Keratinocyte (primary cell): ENCODE measurements around the gene PTPN18. TPM values are rescaled to one million over a fixed set of nuclear protein-coding genes. Genes with fewer than 3 reads are reported as not detected.
"Not testable (repeated sequence)": the region's sequence is repeated elsewhere in the genome, so short reads cannot be mapped to it uniquely, and the experiment has no call there.

Experiments used
- DNase-seq: peaks from one replicate; pipeline ENCODE4 v3.0.0-alpha.2; 2011; ENCODE audit warnings: low read depth, missing footprints, low spot score
- FAIRE-seq: peaks from 2 replicates; lab custom pipeline; 2011; peaks lifted over from hg19 to GRCh38; lab: Jason Lieb, UNC
- H2AFZ ChIP-seq: 2 replicates; pipeline ENCODE4 v1.6.0; 2012; ENCODE audit warnings: low read length, control low read depth, inconsistent platforms; ENCODE audit not compliant: control insufficient read depth
- H3K27ac ChIP-seq: 2 replicates; pipeline ENCODE4 v1.5.1; 2011; ENCODE audit warnings: low read length; ENCODE audit not compliant: control insufficient read depth, insufficient read depth
- H3K27me3 ChIP-seq: 3 replicates; pipeline ENCODE4 v1.6.0; 2011; ENCODE audit warnings: low read length; ENCODE audit not compliant: control insufficient read depth, insufficient read depth; ENCODE audit errors: extremely low read depth
- H3K36me3 ChIP-seq, 2 experiments: 2 replicates in 1 of 2; 3 replicates in 1 of 2; pipeline ENCODE4 v1.5.1; 2011; ENCODE audit warnings: low read length in 2 of 2, mild to moderate bottlenecking in 1 of 2; ENCODE audit not compliant: control insufficient read depth in 2 of 2, insufficient read depth in 2 of 2; ENCODE audit errors: extremely low read depth in 1 of 2
- H3K4me1 ChIP-seq: 3 replicates; pipeline ENCODE4 v1.5.1; 2011; ENCODE audit warnings: low read length; ENCODE audit not compliant: control insufficient read depth, insufficient read depth; ENCODE audit errors: extremely low read depth
- H3K4me2 ChIP-seq: 3 replicates; pipeline ENCODE4 v1.6.0; 2011; ENCODE audit warnings: low read depth, low read length; ENCODE audit not compliant: control insufficient read depth, insufficient read depth; ENCODE audit errors: extremely low read depth
- H3K4me3 ChIP-seq, 3 experiments: fragments of 200-600 bp in 1 of 3; sonication (generic) in 1 of 3; 2 replicates in 2 of 3; 3 replicates in 1 of 3; pipeline ENCODE4 v1.5.1; 2011 to 2016; ENCODE audit warnings: low read length in 3 of 3, mild to moderate bottlenecking in 3 of 3, control low read depth in 2 of 3, inconsistent platforms in 1 of 3, low read depth in 1 of 3, mixed read lengths in 1 of 3, mixed run types in 1 of 3, moderate library complexity in 1 of 3; ENCODE audit not compliant: control insufficient read depth in 2 of 3, insufficient read depth in 2 of 3; ENCODE audit errors: extremely low read depth in 1 of 3
- H3K79me2 ChIP-seq: 2 replicates; pipeline ENCODE4 v1.6.0; 2012; ENCODE audit warnings: low read length; ENCODE audit not compliant: control insufficient read depth, insufficient read depth
- H3K9ac ChIP-seq: 3 replicates; pipeline ENCODE4 v1.6.0; 2011; ENCODE audit warnings: low read length; ENCODE audit not compliant: control insufficient read depth, insufficient read depth; ENCODE audit errors: extremely low read depth
- H3K9me1 ChIP-seq: 3 replicates; pipeline ENCODE4 v1.6.0; 2011; ENCODE audit warnings: low read length; ENCODE audit not compliant: control insufficient read depth, insufficient read depth; ENCODE audit errors: extremely low read depth
- H3K9me3 ChIP-seq: 2 replicates; pipeline ENCODE4 v1.5.1; 2012; ENCODE audit warnings: low read depth, low read length; ENCODE audit not compliant: control insufficient read depth
- H4K20me1 ChIP-seq: 3 replicates; pipeline ENCODE4 v1.6.0; 2011; ENCODE audit warnings: low read length; ENCODE audit not compliant: control insufficient read depth, insufficient read depth; ENCODE audit errors: extremely low read depth
- EZH2 ChIP-seq: IDR thresholded peaks from one replicate; pipeline ENCODE4 v1.6.1; 2012; ENCODE audit warnings: inconsistent platforms, mild to moderate bottlenecking, low read length, moderate library complexity
- dilution Hi-C: fragments of 300-500 bp; cut with MboI; formaldehyde crosslinking; loops from one replicate; pipeline ENCODE4 v1.7.0; 2020; ENCODE audit warnings: low sequenced_read_pairs; ENCODE audit not compliant: extremely low pct_ligation_motif_present
- polyA plus RNA-seq, 5 experiments: library from polyadenylated mRNA; depleted of rRNA in 3 of 5; stranded (reverse) in 3 of 5; stranded (forward) in 1 of 5; unstranded in 1 of 5; fragments of >200 nt; gene quantifications; 1 replicate in 1 of 5; 2 replicates in 3 of 5; 3 replicates in 1 of 5; pipeline versions ENCODE4 v1.2.1 to v1.2.3, GENCODE V29; 2011 to 2012; ENCODE audit warnings: missing spikeins in 2 of 5, low read depth in 1 of 5, low replicate concordance in 1 of 5
- TF ChIP-seq, protein P1 (sequence below), 3 experiments: IDR thresholded peaks in 1 of 3; conservative IDR thresholded peaks in 1 of 3; optimal IDR thresholded peaks in 1 of 3; 2 replicates in 2 of 3; 3 replicates in 1 of 3; pipeline versions ENCODE3 to v1.5.1; 2011; ENCODE audit warnings: low read length in 3 of 3, mild to moderate bottlenecking in 3 of 3, moderate library complexity in 2 of 3, control low read depth in 1 of 3, inconsistent platforms in 1 of 3; ENCODE audit not compliant: insufficient read depth in 2 of 3; ENCODE audit errors: extremely low read depth in 1 of 3

PTPN18 gene
- polyA plus RNA-seq, 1 donor (not counting 4 experiments of a cell fraction or from before 2014, with no cell fraction given): 9.6 TPM

DNA sequence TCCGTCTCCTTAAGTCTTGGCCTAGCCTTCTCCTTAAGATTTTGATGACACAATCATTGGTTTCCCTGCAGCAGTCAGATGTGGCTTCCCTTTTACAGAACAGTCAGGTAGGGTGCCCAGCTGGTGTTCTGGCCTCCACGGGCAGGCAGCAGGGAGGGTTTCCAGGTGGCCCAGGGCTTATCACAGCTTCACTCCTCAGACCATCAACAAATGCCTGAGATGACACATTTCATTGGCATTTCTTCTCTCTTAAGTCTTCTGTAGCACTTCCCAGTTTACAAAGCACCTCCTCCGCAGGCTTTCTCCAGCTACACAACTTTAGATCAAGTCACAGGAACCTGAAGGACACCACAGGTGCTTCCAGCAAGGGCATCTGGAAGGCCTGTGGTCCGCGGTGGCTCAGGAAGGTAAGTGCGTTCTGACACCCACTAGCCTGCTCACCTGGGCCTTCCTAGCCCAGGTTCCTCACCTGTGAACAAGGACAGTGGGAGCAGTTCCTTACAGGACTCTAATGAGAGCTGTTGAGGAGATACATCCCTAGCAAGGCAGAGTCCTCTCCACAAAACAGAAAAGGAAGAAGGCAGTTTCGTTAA is 37.6 kb downstream of the PTPN18 start:
- FAIRE-seq: no peak
- no peak overlapping the region for H3K4me3 ChIP-seq
- no peaks in the 10 kb centered on the region for H3K27me3 ChIP-seq
- TF ChIP-seq EZH2: no peak
- TF ChIP-seq, protein P1, sequence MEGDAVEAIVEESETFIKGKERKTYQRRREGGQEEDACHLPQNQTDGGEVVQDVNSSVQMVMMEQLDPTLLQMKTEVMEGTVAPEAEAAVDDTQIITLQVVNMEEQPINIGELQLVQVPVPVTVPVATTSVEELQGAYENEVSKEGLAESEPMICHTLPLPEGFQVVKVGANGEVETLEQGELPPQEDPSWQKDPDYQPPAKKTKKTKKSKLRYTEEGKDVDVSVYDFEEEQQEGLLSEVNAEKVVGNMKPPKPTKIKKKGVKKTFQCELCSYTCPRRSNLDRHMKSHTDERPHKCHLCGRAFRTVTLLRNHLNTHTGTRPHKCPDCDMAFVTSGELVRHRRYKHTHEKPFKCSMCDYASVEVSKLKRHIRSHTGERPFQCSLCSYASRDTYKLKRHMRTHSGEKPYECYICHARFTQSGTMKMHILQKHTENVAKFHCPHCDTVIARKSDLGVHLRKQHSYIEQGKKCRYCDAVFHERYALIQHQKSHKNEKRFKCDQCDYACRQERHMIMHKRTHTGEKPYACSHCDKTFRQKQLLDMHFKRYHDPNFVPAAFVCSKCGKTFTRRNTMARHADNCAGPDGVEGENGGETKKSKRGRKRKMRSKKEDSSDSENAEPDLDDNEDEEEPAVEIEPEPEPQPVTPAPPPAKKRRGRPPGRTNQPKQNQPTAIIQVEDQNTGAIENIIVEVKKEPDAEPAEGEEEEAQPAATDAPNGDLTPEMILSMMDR (optimal IDR thresholded peaks at IDR 0.05 in 1 of 3, IDR thresholded peaks at IDR 0.05 in 1 of 3, conservative IDR thresholded peaks at IDR 0.05 in 1 of 3; ENCODE audit: extremely low read depth in 1 of 3, insufficient read depth in 2 of 3, low read length in 3 of 3): no peak
- H3K9me1 ChIP-seq: no peaks in the 10 kb centered on the region
- H2AFZ ChIP-seq: no peak overlapping the region
- H3K36me3 ChIP-seq: no peaks in the 10 kb centered on the region
- no peak overlapping the region for H3K9ac ChIP-seq
- H3K9me3 ChIP-seq: no peaks in the 10 kb centered on the region
- H3K4me2 ChIP-seq: no peak overlapping the region
- dilution Hi-C loops: no loop called here
- H3K4me1 ChIP-seq: peaks cover 3% of the 10 kb centered on the region
- no peak for DNase-seq
- no peaks in the 10 kb centered on the region for H4K20me1 ChIP-seq
- no peaks in the 10 kb centered on the region for H3K79me2 ChIP-seq
- H3K27ac ChIP-seq: no peak overlapping the region

DNA sequence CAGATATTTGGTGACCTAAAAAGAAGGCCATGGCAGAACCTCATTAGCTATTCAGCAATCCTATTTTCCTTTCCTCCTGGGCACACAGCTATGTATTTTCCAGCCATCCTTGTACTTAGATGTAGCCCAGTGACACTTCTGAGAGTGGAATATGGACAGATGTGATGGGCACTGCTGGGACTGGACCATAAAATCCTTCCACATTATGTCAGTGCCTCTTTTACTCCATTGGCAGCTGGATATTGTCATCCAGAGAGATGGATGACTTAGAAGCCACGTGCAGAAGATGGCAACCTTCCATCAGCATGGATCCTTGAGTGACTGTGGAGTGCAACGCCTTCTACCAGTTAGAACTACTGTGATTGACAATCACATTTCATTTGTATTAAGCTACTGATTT is 50.4 kb downstream of the PTPN18 start:
- H3K9ac ChIP-seq, H3K27me3 ChIP-seq, FAIRE-seq, H2AFZ ChIP-seq, dilution Hi-C loops, H3K9me1 ChIP-seq, H3K4me3 ChIP-seq, H3K27ac ChIP-seq, H3K4me2 ChIP-seq, H3K9me3 ChIP-seq, H3K79me2 ChIP-seq, H3K4me1 ChIP-seq, DNase-seq, H4K20me1 ChIP-seq, H3K36me3 ChIP-seq: not testable (repeated sequence)

DNA sequence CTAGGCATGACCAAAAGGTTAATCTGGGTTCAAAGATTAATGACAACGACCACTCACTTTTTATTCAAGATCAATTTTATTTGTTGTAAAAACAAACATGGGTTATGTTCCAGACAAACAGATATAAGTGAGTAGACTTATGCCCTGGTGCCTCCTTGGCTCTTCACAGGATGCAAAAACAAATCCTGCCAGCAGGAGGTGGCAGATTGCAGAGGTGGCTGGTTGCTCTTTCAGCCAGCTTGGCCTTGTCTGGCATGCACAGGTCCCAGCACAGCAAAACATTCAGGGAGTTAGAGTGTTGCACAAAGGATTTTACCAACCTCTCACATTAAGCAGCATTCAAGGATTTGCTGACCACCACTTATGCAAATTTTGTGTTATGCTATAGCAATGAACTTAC is 60.8 kb downstream of the PTPN18 start:
- H3K79me2 ChIP-seq, H4K20me1 ChIP-seq, H3K27ac ChIP-seq, H3K9ac ChIP-seq, DNase-seq, H3K4me2 ChIP-seq, FAIRE-seq, H3K9me1 ChIP-seq, H2AFZ ChIP-seq, dilution Hi-C loops, H3K27me3 ChIP-seq, H3K9me3 ChIP-seq, H3K4me1 ChIP-seq, H3K36me3 ChIP-seq, H3K4me3 ChIP-seq: not testable (repeated sequence)

DNA sequence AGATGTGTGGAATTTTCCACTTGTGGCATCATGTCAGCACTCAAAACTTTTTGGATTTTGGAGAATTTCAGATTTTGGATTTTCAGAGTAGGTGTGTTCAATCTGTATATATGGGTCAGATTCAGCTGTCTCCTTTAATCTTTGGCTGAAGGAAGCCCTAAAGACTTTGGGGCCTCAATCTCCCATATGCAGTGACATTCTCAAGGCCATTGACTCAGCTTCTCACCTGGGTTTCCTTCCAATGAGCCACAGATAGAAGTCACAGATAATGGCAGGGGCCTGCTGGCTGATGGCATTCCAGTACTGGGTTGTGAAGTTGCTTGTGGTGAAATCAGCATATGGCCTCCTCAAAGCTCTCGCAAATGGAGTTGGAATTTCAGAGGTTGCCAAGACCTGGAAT is 63.0 kb downstream of the PTPN18 start:
- H3K9ac ChIP-seq, H4K20me1 ChIP-seq, H3K79me2 ChIP-seq, H3K4me2 ChIP-seq, H2AFZ ChIP-seq, H3K4me1 ChIP-seq, H3K9me3 ChIP-seq, H3K27ac ChIP-seq, H3K36me3 ChIP-seq, H3K27me3 ChIP-seq, dilution Hi-C loops, DNase-seq, H3K9me1 ChIP-seq, H3K4me3 ChIP-seq, FAIRE-seq: not testable (repeated sequence)
